Ishikawa (cell line): ENCODE results near the gene NEUROD2.

Experiments
- CEBPB ChIP-seq: IDR thresholded peaks from 2 replicates; pipeline ENCODE4 v1.6.1; 2012
- CREB1 ChIP-seq: IDR thresholded peaks from 2 replicates; pipeline ENCODE4 v1.6.1; 2012; ENCODE audit warnings: low read depth
- EGR1 ChIP-seq: IDR thresholded peaks from 2 replicates; pipeline ENCODE4 v1.6.1; 2012
- EP300 ChIP-seq: IDR thresholded peaks from 2 replicates; pipeline ENCODE4 v1.6.1; 2012; ENCODE audit warnings: borderline replicate concordance
- FOXM1 ChIP-seq: IDR thresholded peaks from 2 replicates; pipeline ENCODE4 v1.6.1; 2012; ENCODE audit warnings: low read depth, borderline replicate concordance
- MAX ChIP-seq: IDR thresholded peaks from 2 replicates; pipeline ENCODE4 v1.6.1; 2012
- NFIC ChIP-seq: IDR thresholded peaks from 2 replicates; pipeline ENCODE4 v1.6.1; 2012
- RAD21 ChIP-seq: IDR thresholded peaks from 2 replicates; pipeline ENCODE4 v1.6.1; 2012; ENCODE audit warnings: low read depth
- REST ChIP-seq: IDR thresholded peaks from 2 replicates; pipeline ENCODE4 v1.6.1; 2012; ENCODE audit warnings: low read depth, mild to moderate bottlenecking
- TAF1 ChIP-seq: IDR thresholded peaks from 2 replicates; pipeline ENCODE4 v1.6.1; 2012; ENCODE audit warnings: low read depth, mild to moderate bottlenecking
- TCF12 ChIP-seq: IDR thresholded peaks from 2 replicates; pipeline ENCODE4 v1.6.1; 2012; ENCODE audit warnings: low read depth
- TEAD4 ChIP-seq: IDR thresholded peaks from 2 replicates; pipeline ENCODE4 v1.6.1; 2012
- USF1 ChIP-seq: IDR thresholded peaks from 2 replicates; pipeline ENCODE4 v1.6.1; 2012
- YY1 ChIP-seq: IDR thresholded peaks from 2 replicates; pipeline ENCODE4 v1.6.1; 2012; ENCODE audit warnings: low read depth
- ZBTB7A ChIP-seq: IDR thresholded peaks from 2 replicates; pipeline ENCODE4 v1.6.1; 2012; ENCODE audit warnings: low read depth

NEUROD2 gene

GRCh38 chr17:39625198-39625785, 17.6 kb upstream of the NEUROD2 start:
- TF ChIP-seq REST, result no peak

GRCh38 chr17:39624313-39624712, 16.6 kb upstream of the NEUROD2 start:
- TF ChIP-seq CREB1 (no peak), EP300 (no peak), YY1 (no peak), FOXM1 (no peak), MAX (no peak), ZBTB7A (no peak), RAD21 (no peak), NFIC (no peak), CEBPB (no peak), USF1 (no peak), REST (no peak), EGR1 (no peak), TAF1 (no peak), TCF12 (no peak)

GRCh38 chr17:39623356-39623950, 15.7 kb upstream of the NEUROD2 start:
- TF ChIP-seq RAD21 (peak; percentile 94), REST (no peak)

GRCh38 chr17:39622380-39623006, 14.8 kb upstream of the NEUROD2 start:
- TF ChIP-seq EGR1 (no peak), EP300 (no peak), TAF1 (no peak), CREB1 (no peak), CEBPB (no peak), ZBTB7A (no peak)

- TF ChIP-seq EGR1, result no peak
- TF ChIP-seq NFIC, result peak; percentile 24; the same call in 1 of the 2 replicates
- TF ChIP-seq ZBTB7A, result peak; percentile 65; the same call in 1 of the 2 replicates
- TF ChIP-seq EP300, result no peak; the same call in 1 of the 2 replicates
- TF ChIP-seq TEAD4, result peak; percentile 18; the same call in 1 of the 2 replicates
- no peak for TF ChIP-seq FOXM1
- no peak for TF ChIP-seq MAX
- peak; percentile 75 for TF ChIP-seq REST
- TF ChIP-seq CEBPB, result no peak
- no peak for TF ChIP-seq CREB1
- TF ChIP-seq YY1, result no peak
- TF ChIP-seq USF1, result no peak
- no peak for TF ChIP-seq TCF12
- peak; percentile 96 for TF ChIP-seq RAD21
- 0 out of 2 replicates have a peak, but pooled peaks have one; percentile 13 for TF ChIP-seq TAF1
Observed at GRCh38 chr17:39621523-39622379, 14.0 kb upstream of the NEUROD2 start.
